Mucosa of rectum (tissue), 2 donors: ENCODE results near the gene ZNF557.

ENCODE experiments used
- H3K27ac ChIP-seq, 2 donors: one replicate each; pipeline ENCODE4 v1.7.0; 2013; ENCODE audit warnings: inconsistent platforms in 2 of 2, low read depth in 2 of 2, low read length in 2 of 2
- H3K27me3 ChIP-seq, 2 donors: one replicate each; pipeline ENCODE4 v1.7.0; 2013; ENCODE audit warnings: low read length in 2 of 2; ENCODE audit not compliant: control insufficient read depth in 2 of 2, insufficient read depth in 2 of 2
- H3K36me3 ChIP-seq, 2 donors: one replicate each; pipeline ENCODE4 v1.7.0; 2013; ENCODE audit warnings: low read length in 2 of 2; ENCODE audit not compliant: control insufficient read depth in 2 of 2, insufficient read depth in 2 of 2
- H3K4me1 ChIP-seq, 2 donors: one replicate each; pipeline ENCODE4 v1.7.0; 2013; ENCODE audit warnings: low read length in 2 of 2, mild to moderate bottlenecking in 1 of 2; ENCODE audit not compliant: control insufficient read depth in 2 of 2, insufficient read depth in 2 of 2
- H3K4me3 ChIP-seq, 2 donors: one replicate each; pipeline ENCODE4 v1.7.0; 2013; ENCODE audit warnings: low read length in 2 of 2
- H3K9ac ChIP-seq, 2 donors: one replicate each; pipeline ENCODE4 v1.7.0; 2013; ENCODE audit warnings: low read length in 2 of 2, low read depth in 1 of 2, mild to moderate bottlenecking in 1 of 2
- H3K9me3 ChIP-seq, 2 donors: one replicate each; pipeline ENCODE4 v1.7.0; 2013; ENCODE audit warnings: low read length in 2 of 2; ENCODE audit not compliant: control insufficient read depth in 2 of 2
- donor health status: healthy.
- donor health status: Normal muscosa, but diverticular disease.

ZNF557 gene

DNA sequence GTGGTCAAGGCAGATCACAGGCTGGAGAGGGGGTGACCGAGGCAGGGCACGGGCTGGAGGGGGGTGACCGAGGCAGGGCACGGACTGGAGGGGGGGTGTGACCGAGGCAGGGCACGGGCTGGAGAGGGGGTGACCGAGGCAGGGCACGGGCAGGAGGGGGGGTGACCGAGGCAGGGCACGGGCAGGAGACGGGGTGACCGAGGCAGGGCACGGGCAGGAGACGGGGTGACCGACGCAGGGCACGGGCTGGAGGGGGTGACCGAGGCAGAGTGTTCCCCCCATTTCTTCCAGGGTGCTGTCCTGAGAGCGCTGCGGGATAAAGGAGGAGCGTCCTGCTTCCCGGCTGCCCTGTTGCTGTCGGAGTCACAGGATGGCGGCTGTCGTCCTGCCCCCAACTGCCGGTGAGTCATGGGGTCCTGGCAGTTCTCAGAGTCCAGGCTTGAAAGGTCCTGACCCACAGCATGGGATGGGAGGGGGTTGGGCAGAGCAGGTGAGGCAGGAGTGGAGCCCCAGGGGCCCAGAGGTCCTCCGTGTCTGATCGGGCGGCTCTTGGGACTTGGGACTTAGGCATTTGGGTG is 5.3 kb downstream of the ZNF557 start:
- Histone ChIP-seq H3K4me1 (peaks cover 0 to 8% of the 10 kb centered on the region in 2 donors), H3K9me3 (peaks cover 13 to 27% of the 10 kb centered on the region in 2 donors), H3K27me3 (no peaks in the 10 kb centered on the region), H3K9ac (no peak overlapping the region), H3K4me3 (no peak overlapping the region), H3K36me3 (peaks cover 68 to 69% of the 10 kb centered on the region in 2 donors), H3K27ac (no peak overlapping the region)

DNA sequence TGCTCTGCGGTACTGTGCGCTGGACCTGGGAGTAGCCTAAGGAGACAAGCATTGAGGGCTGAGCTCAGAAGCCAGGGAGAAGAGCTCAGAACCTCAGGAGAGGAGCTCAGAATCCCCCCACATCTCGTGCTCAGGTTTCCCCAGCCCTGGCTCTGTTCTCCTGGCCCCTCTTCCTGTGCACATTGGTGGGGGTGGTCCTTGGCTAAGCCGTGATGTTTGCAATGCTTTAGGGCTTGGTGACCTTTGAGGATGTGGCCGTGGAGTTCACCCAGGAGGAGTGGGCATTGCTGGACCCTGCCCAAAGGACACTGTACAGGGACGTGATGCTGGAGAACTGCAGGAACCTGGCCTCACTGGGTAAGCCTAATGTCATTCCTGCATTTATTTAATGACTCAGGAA is 6.6 kb downstream of the ZNF557 start:
- Histone ChIP-seq H3K9ac (no peak overlapping the region), H3K9me3 (peaks cover 22 to 40% of the 10 kb centered on the region in 2 donors), H3K36me3 (peaks cover 78 to 83% of the 10 kb centered on the region in 2 donors), H3K4me3 (no peak overlapping the region), H3K27me3 (no peaks in the 10 kb centered on the region), H3K27ac (no peak overlapping the region), H3K4me1 (no peaks in the 10 kb centered on the region)

DNA sequence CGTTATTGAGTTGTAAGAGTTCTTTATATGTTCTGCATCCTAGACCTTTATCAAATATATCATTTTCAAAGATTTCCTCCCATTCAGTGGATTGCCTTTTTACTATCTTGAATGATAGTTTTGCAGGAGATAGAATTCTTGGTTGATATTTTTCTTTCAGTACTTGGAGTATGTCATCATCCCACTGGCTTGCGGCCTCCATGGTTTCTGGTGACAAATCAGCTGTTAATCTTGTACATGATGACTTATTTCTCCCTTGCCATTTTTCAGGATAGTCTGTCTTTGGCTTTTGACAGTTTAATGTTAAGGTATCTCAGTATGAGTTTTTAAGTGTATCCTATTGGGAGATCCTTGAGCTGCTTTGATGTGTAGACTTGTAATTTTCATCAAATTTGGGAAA is 8.5 kb downstream of the ZNF557 start:
- H3K9me3 ChIP-seq, result peaks cover 38 to 59% of the 10 kb centered on the region in 2 donors

GRCh38 chr19:7083076-7083956 is 13.8 kb downstream of the ZNF557 start:
- Histone ChIP-seq H3K9ac (peak overlapping the region in 1 of 2 donors; percentile 14), H3K4me1 (no peaks in the 10 kb centered on the region), H3K27me3 (no peaks in the 10 kb centered on the region), H3K27ac (no peak overlapping the region), H3K9me3 (peaks cover 60 to 78% of the 10 kb centered on the region in 2 donors), H3K36me3 (peaks cover 57 to 60% of the 10 kb centered on the region in 2 donors), H3K4me3 (peak overlapping the region; percentile 5 to 29)

More for the DNA sequence above, 8.5 kb downstream of the ZNF557 start:
- Histone ChIP-seq H3K9ac (no peak overlapping the region), H3K27me3 (no peaks in the 10 kb centered on the region), H3K27ac (no peak overlapping the region), H3K36me3 (peaks cover 86 to 92% of the 10 kb centered on the region in 2 donors), H3K4me3 (no peak overlapping the region), H3K4me1 (no peaks in the 10 kb centered on the region)

- no peaks in the 10 kb centered on the region for H3K27me3 ChIP-seq
- no peaks in the 10 kb centered on the region for H3K4me1 ChIP-seq
- H3K36me3 ChIP-seq, result peaks cover 3 to 6% of the 10 kb centered on the region in 2 donors
- no peak overlapping the region for H3K27ac ChIP-seq
- no peak overlapping the region for H3K9ac ChIP-seq
- no peak overlapping the region for H3K4me3 ChIP-seq
- H3K9me3 ChIP-seq, result peaks cover 31 to 36% of the 10 kb centered on the region in 2 donors
These were observed 19.5 kb downstream of the ZNF557 start for GRCh38 chr19:7088999-7089398.

GRCh38 chr19:7098096-7098495 is 28.6 kb downstream of the ZNF557 start:
- Histone ChIP-seq H3K4me1 (peaks cover 5 to 7% of the 10 kb centered on the region in 2 donors), H3K36me3 (no peaks in the 10 kb centered on the region), H3K9me3 (peaks cover 0 to 5% of the 10 kb centered on the region in 2 donors), H3K9ac (no peak overlapping the region), H3K4me3 (peak overlapping the region in 1 of 2 donors; percentile 88), H3K27me3 (no peaks in the 10 kb centered on the region), H3K27ac (no peak overlapping the region)

- H3K27ac ChIP-seq, result peak overlapping the region; percentile 92 to 97
These were observed 29.4 kb downstream of the ZNF557 start for GRCh38 chr19:7098701-7099596.

GRCh38 chr19:7099597-7099921 is 30.1 kb downstream of the ZNF557 start:
- H3K27ac ChIP-seq, result peak overlapping the region; percentile 92 to 97
- no peaks in the 10 kb centered on the region for H3K36me3 ChIP-seq
- H3K27me3 ChIP-seq, result no peaks in the 10 kb centered on the region
- peak overlapping the region; percentile 88 to 98 for H3K4me3 ChIP-seq
- H3K4me1 ChIP-seq, result peaks cover 5 to 7% of the 10 kb centered on the region in 2 donors
- H3K9me3 ChIP-seq, result peaks cover 0 to 5% of the 10 kb centered on the region in 2 donors
- H3K9ac ChIP-seq, result peak overlapping the region; percentile 81 to 95

More at GRCh38 chr19:7098701-7099596, 29.4 kb downstream of the ZNF557 start:
- Histone ChIP-seq H3K36me3 (no peaks in the 10 kb centered on the region), H3K4me1 (peaks cover 5 to 7% of the 10 kb centered on the region in 2 donors), H3K9ac (peak overlapping the region; percentile 81 to 95), H3K9me3 (peaks cover 0 to 5% of the 10 kb centered on the region in 2 donors), H3K4me3 (peak overlapping the region; percentile 88 to 98), H3K27me3 (no peaks in the 10 kb centered on the region)

DNA sequence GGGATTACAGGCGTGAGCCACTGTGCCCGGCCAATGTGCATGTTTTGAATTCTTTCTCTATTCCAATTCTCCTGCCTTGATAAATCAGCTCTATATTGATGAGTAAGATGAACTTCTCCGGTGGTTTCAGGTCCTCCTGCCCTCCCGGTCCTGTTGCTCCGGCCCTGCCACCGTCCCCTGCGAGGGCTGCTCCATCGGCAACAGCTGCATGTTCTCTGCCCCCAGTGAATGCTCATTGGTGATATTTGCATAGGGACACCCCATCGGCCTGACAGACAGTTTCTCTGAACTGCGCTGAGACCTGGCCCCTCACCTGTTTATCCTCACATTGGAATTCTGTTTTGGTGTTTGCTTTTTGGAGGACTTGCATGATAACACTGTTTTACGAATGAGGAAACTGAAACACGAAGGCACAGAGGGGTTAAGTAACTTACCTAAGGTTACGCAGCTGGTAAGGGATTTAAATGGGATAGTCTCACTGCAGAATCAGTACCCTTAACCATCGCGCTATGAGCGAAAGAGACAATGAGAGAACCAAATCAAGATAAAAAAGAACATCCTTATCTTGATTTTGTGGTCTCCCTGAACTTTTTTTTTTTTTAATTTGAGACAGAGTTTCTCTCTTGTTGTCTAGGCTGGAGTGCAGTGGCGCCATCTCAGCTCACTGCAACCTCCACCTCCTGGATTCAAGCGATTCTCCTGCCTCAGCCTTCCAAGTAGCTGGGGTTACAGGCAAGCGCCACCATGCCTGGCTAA is 32.2 kb downstream of the ZNF557 start:
- Histone ChIP-seq H3K9me3 (no peaks in the 10 kb centered on the region), H3K4me3 (no peak overlapping the region), H3K4me1 (peaks cover 5 to 7% of the 10 kb centered on the region in 2 donors), H3K9ac (no peak overlapping the region), H3K36me3 (no peaks in the 10 kb centered on the region), H3K27ac (no peak overlapping the region), H3K27me3 (no peaks in the 10 kb centered on the region)
